Uterus (tissue), 2 donors: ENCODE data around the gene TOLLIP.

Experiments
- CTCF ChIP-seq, 4 experiments: fragments of 200-600 bp in 2 of 4; fragments of 450-650 bp in 2 of 4; sonication (generic) in 2 of 4; IDR thresholded peaks; one replicate each; pipeline ENCODE4 v1.5.1; 2016 to 2019; ENCODE audit warnings: antibody characterized with exemption in 4 of 4, mild to moderate bottlenecking in 2 of 4, moderate library complexity in 1 of 4
- POLR2A ChIP-seq, 2 donors: fragments of 450-650 bp; IDR thresholded peaks; one replicate each; pipeline ENCODE4 v1.6.1; 2016; ENCODE audit warnings: antibody characterized with exemption in 2 of 2, mild to moderate bottlenecking in 1 of 2, moderate library complexity in 1 of 2

GRCh38 chr11:1349327-1350041, 40.1 kb upstream of the TOLLIP start:
- TF ChIP-seq CTCF (IDR thresholded peaks at IDR 0.05) (no peak), POLR2A (IDR thresholded peaks at IDR 0.05) (no peak)
